ELF-1 (cell line): ENCODE results near the gene RALY.
"Not testable (repeated sequence)": the region's sequence is repeated elsewhere in the genome, so short reads cannot be mapped to it uniquely, and the experiment has no call there.

Source experiments
- DNase-seq: peaks from one replicate; pipeline ENCODE4 v3.0.0-alpha.2; 2016; ENCODE audit warnings: low read depth, low spot score

The RALY gene

GRCh38 chr20:34133365-34133860 is 139.7 kb downstream of the RALY start:
- not testable (repeated sequence) for DNase-seq
